SK-MEL-5 (cell line): ENCODE results near the gene ARL15. TPM values are rescaled to one million over a fixed set of nuclear protein-coding genes. Genes with fewer than 3 reads are reported as not detected.
"Not testable (repeated sequence)": the region's sequence is repeated elsewhere in the genome, so short reads cannot be mapped to it uniquely, and the experiment has no call there.

Source experiments
- DNase-seq: peaks from one replicate; pipeline ENCODE4 v3.0.0-alpha.2; 2016; ENCODE audit warnings: low read depth, low spot score
- in situ Hi-C: cut with HindIII; loops from 2 replicates; pipeline ENCODE4 v1.10.0; 2016; ENCODE audit warnings: low sequenced_read_pairs, high pct_unique_total_duplicates, low pct_unique_long_range_greater_than_20kb
- polyA plus RNA-seq, 2 experiments: library from polyadenylated mRNA; depleted of rRNA; stranded (reverse); fragments of >200 nt; gene quantifications; 2 replicates each; pipeline ENCODE4 v1.2.3, GENCODE V29; 2015
- total RNA-seq: library from RNA; depleted of rRNA; stranded (reverse); fragments of >200 nt; shearing (Covaris generic); gene quantifications from 2 replicates; pipeline ENCODE4 v1.2.3, GENCODE V29; 2014; rRNA removed

Gene ARL15
- total RNA-seq: 14.9 and 15.2 TPM in 2 replicates
- polyA plus RNA-seq (2015; cell fraction: cytosol; rRNA removed): 13.5 and 17.8 TPM in 2 replicates
- polyA plus RNA-seq (2015; cell fraction: nucleus; rRNA removed): 7.0 and 7.8 TPM in 2 replicates

GRCh38 chr5:54310433-54311175 is at the start of gene ARL15:
TSS of gene ARL15 (minus strand) at chr5:54310573.
- DNase-seq: peak; percentile 97

GRCh38 chr5:54360089-54360488 is 49.7 kb upstream of the ARL15 start:
- no peak for DNase-seq
- in situ Hi-C loops: no loop called here

More at GRCh38 chr5:54310433-54311175, at the start of gene ARL15:
- in situ Hi-C loops: no loop called here

- in situ Hi-C loops: no loop called here
- no peak for DNase-seq
These were observed 47.2 kb upstream of the ARL15 start for GRCh38 chr5:54357408-54358058.

GRCh38 chr5:54353933-54354564 is 43.7 kb upstream of the ARL15 start:
- in situ Hi-C loops: not testable (repeated sequence)

GRCh38 chr5:54352580-54352979 is 42.2 kb upstream of the ARL15 start:
- DNase-seq, in situ Hi-C loops: not testable (repeated sequence)

More at GRCh38 chr5:54353933-54354564, 43.7 kb upstream of the ARL15 start:
- not testable (repeated sequence) for DNase-seq

- DNase-seq: no peak
- in situ Hi-C loops: no loop called here
These were observed 37.0 kb upstream of the ARL15 start for GRCh38 chr5:54347221-54347865.

- no peak for DNase-seq
- in situ Hi-C loops: no loop called here
These were observed 34.3 kb upstream of the ARL15 start for GRCh38 chr5:54344653-54345052.

- no peak for DNase-seq
These were observed 31.6 kb upstream of the ARL15 start for GRCh38 chr5:54341971-54342370.

GRCh38 chr5:54337523-54337922 is 27.1 kb upstream of the ARL15 start:
- in situ Hi-C loops: no loop called here
- DNase-seq: no peak

More at GRCh38 chr5:54341971-54342370, 31.6 kb upstream of the ARL15 start:
- in situ Hi-C loops: no loop called here

- in situ Hi-C loops: no loop called here
These were observed 22.3 kb upstream of the ARL15 start for GRCh38 chr5:54332720-54333119.

GRCh38 chr5:54329731-54330709 is 19.6 kb upstream of the ARL15 start:
- in situ Hi-C loops: no loop called here
- DNase-seq: no peak

More at GRCh38 chr5:54332720-54333119, 22.3 kb upstream of the ARL15 start:
- no peak for DNase-seq

- in situ Hi-C loops: no loop called here
- DNase-seq: no peak
These were observed 16.4 kb upstream of the ARL15 start for GRCh38 chr5:54326662-54327270.

- DNase-seq: no peak
- in situ Hi-C loops: no loop called here
These were observed 15.4 kb upstream of the ARL15 start for GRCh38 chr5:54325610-54326311.

- in situ Hi-C loops: no loop called here
These were observed 14.9 kb upstream of the ARL15 start for GRCh38 chr5:54325272-54325609.

GRCh38 chr5:54324651-54325271 is 14.4 kb upstream of the ARL15 start:
- in situ Hi-C loops: no loop called here
- DNase-seq: no peak

More at GRCh38 chr5:54325272-54325609, 14.9 kb upstream of the ARL15 start:
- no peak for DNase-seq
